Ovary (tissue), 9 donors: ENCODE measurements around the gene NCF2. TPM values are rescaled to one million over a fixed set of nuclear protein-coding genes. Genes with fewer than 3 reads are reported as not detected.

Experiments used
- DNase-seq, 5 donors: peaks; one replicate each; pipeline ENCODE4 v3.0.0-alpha.2; 2019 to 2020
- H3K27ac ChIP-seq, 2 donors: fragments of 200-600 bp; one replicate each; pipeline versions ENCODE4 v1.5.1 to v1.8.0; 2019 to 2022
- H3K27me3 ChIP-seq: fragments of 200-600 bp; one replicate; pipeline ENCODE4 v1.8.0; 2022
- H3K36me3 ChIP-seq: fragments of 200-600 bp; sonication (generic); one replicate; pipeline ENCODE4 v1.5.1; 2019
- H3K4me1 ChIP-seq: one replicate; pipeline ENCODE4 v1.8.1; 2013; ENCODE audit warnings: mild to moderate bottlenecking, moderate library complexity; ENCODE audit not compliant: insufficient read depth
- H3K4me3 ChIP-seq: fragments of 200-600 bp; sonication (generic); one replicate; pipeline ENCODE4 v1.5.1; 2017
- H3K9me3 ChIP-seq, 2 donors: fragments of 200-600 bp in 1 of 2; sonication (generic) in 1 of 2; one replicate each; pipeline versions ENCODE4 v1.5.1 to v1.8.1; 2013 to 2019; ENCODE audit warnings: mild to moderate bottlenecking in 1 of 2, moderate library complexity in 1 of 2
- CTCF ChIP-seq, 3 donors: fragments of 450-650 bp in 2 of 3; fragments of 200-600 bp in 1 of 3; IDR thresholded peaks; one replicate each; pipeline versions ENCODE4 v1.5.1 to v1.8.0; 2016 to 2022; ENCODE audit warnings: antibody characterized with exemption in 3 of 3, mild to moderate bottlenecking in 1 of 3
- EP300 ChIP-seq: sonication (generic); formaldehyde crosslinking; IDR thresholded peaks from one replicate; pipeline ENCODE4 v1.6.1; 2017; ENCODE audit warnings: antibody characterized with exemption
- POLR2A ChIP-seq: fragments of 450-650 bp; IDR thresholded peaks from one replicate; pipeline ENCODE4 v1.6.1; 2017; ENCODE audit warnings: antibody characterized with exemption, mild to moderate bottlenecking, moderate library complexity
- WGBS, 3 donors: extraction: QIAGEN DNeasy Blood & Tissue Kit in 1 of 3; methylation state at CpG; one replicate each; pipeline versions ENCODE4 v1.1.5 to v1.1.7; 2013 to 2017; 5-methylcytosine and 5-hydroxymethylcytosine counted together
- intact Hi-C, 4 donors: fragments of 100-400 bp; cut with DNase I; formaldehyde crosslinking; loops; one replicate each; pipeline versions ENCODE4 v1.11.0 to v1.15.1; 2022 to 2023
- polyA plus RNA-seq, 2 donors: library from polyadenylated mRNA; stranded (reverse); fragments of 200-250 nt in 1 of 2; fragments of 350-450 nt in 1 of 2; fragmentation: Illumina TruSeq in 1 of 2; extraction: RNeasy Lipid Tissue Mini Kit (QIAGEN cat#74804) in 1 of 2; gene quantifications; one replicate each; pipeline ENCODE4 v1.2.3, GENCODE V29; 2013 to 2014
- total RNA-seq, 7 donors: library from RNA; depleted of rRNA in 2 of 7; stranded (reverse); fragments of >200 nt in 2 of 7; fragmentation: NEBNext Ultra II Directional in 3 of 7; extraction: Animal tissue kit (Norgen Biotek cat#: 25700) in 3 of 7; gene quantifications; one replicate each; pipeline versions ENCODE4 v1.1.0 to v1.2.4, GENCODE V29; 2016 to 2023
- donor health status: DM: no; HTN: no; CAD: no; lungs with moderate emphysema.
- donor health status: DM: no; HTN: no; CAD: no.
- donor health status: Bipolar disorder and iron deficiency.
- donor health status: DM: yes; HTN: yes; CAD: no.
- donor health status: DM: no; HTN: no; CAD: no.
- donor health status: DM: yes; HTN: yes; CAD: no.

The NCF2 gene
- total and polyA plus RNA-seq, 9 donors: 1.9 to 15.9 (median 3.2) TPM

GRCh38 chr1:183517401-183517800, 72.9 kb downstream of the NCF2 start:
- WGBS, 3 donors: 84 to 91% (median 91%) methylated on average over 6 of the region's 6 CpGs

GRCh38 chr1:183516725-183517124, 73.5 kb downstream of the NCF2 start:
- no peaks in the 10 kb centered on the region for H3K36me3 ChIP-seq
- TF ChIP-seq CTCF (IDR thresholded peaks at IDR 0.05) (no peak), POLR2A (no peak), EP300 (no peak)
- no peaks in the 10 kb centered on the region for H3K4me1 ChIP-seq
- H3K27me3 ChIP-seq: no peaks in the 10 kb centered on the region
- DNase-seq: no peak
- WGBS, 3 donors: 84 to 92% (median 89%) methylated on average over 2 of the region's 2 CpGs
- no peak overlapping the region for H3K4me3 ChIP-seq
- H3K27ac ChIP-seq: no peak overlapping the region
- H3K9me3 ChIP-seq: no peaks in the 10 kb centered on the region
- intact Hi-C loops: no loop called here

More at GRCh38 chr1:183517401-183517800, 72.9 kb downstream of the NCF2 start:
- Histone ChIP-seq H3K27ac (no peak overlapping the region), H3K4me3 (no peak overlapping the region), H3K27me3 (no peaks in the 10 kb centered on the region), H3K9me3 (no peaks in the 10 kb centered on the region), H3K36me3 (no peaks in the 10 kb centered on the region), H3K4me1 (no peaks in the 10 kb centered on the region)
- no peak for DNase-seq
- intact Hi-C loops: no loop called here
- no peak for TF ChIP-seq POLR2A
- no peak for TF ChIP-seq CTCF (IDR thresholded peaks at IDR 0.05)
- TF ChIP-seq EP300: no peak

DNA sequence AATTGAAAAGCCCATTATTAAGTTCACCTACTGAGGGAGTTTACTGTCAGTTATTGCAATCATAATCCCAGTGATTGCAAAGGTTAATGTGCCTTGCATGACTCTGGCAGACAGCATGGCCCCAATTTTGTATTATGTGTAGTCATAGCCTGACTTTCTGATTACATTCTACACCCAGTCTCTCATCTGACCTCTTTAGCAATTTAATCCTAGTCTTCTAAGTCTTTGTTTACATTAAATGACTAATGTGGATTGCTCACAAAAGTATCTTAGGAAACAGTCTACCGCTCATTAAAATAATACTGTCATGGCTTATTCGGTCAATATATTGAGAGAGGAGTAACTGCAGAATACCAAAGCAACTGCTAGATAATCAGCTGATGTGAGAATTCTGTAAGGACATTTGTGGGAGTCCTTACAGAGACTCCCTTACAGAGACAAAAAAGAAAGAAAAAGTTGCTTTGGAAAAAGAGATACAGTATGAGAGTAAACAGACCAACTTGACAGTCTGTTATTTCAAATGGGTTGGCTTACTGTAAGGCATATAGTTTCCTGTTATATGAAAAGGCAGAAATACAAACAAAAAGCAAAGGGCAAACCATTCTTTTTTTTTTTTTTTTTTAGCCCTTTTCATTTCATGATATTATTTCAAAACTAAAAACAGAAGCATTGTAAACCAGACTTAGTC, 75.1 kb downstream of the NCF2 start:
- TF ChIP-seq CTCF (IDR thresholded peaks at IDR 0.05) (no peak), EP300 (no peak), POLR2A (no peak)
- intact Hi-C loops: no loop called here
- no peaks in the 10 kb centered on the region for H3K9me3 ChIP-seq
- no peak overlapping the region for H3K4me3 ChIP-seq
- H3K27me3 ChIP-seq: no peaks in the 10 kb centered on the region
- WGBS, 3 donors: 38 to 47% (median 42%) methylated on average over 2 of the region's 2 CpGs
- DNase-seq: no peak
- no peaks in the 10 kb centered on the region for H3K36me3 ChIP-seq
- no peaks in the 10 kb centered on the region for H3K4me1 ChIP-seq
- no peak overlapping the region for H3K27ac ChIP-seq

GRCh38 chr1:183514235-183514634, 76.0 kb downstream of the NCF2 start:
- no peak overlapping the region for H3K4me3 ChIP-seq
- H3K36me3 ChIP-seq: no peaks in the 10 kb centered on the region
- no peak for DNase-seq
- TF ChIP-seq CTCF (IDR thresholded peaks at IDR 0.05): no peak
- no peak for TF ChIP-seq POLR2A
- no peak for TF ChIP-seq EP300
- H3K27me3 ChIP-seq: no peaks in the 10 kb centered on the region
- no peak overlapping the region for H3K27ac ChIP-seq
- H3K4me1 ChIP-seq: no peaks in the 10 kb centered on the region
- no peaks in the 10 kb centered on the region for H3K9me3 ChIP-seq
- intact Hi-C loops: no loop called here
- 91 to 98% (median 96%) methylated on average over 1 of the region's 1 CpG for WGBS, 3 donors
